Measurements from ENCODE around the gene BST1. TPM values are rescaled to one million over a fixed set of nuclear protein-coding genes. Genes with fewer than 3 reads are reported as not detected.

BST1 gene
- total and polyA plus RNA-seq, 10 of the 15 experiments (the other 5 are each of a cell fraction or from before 2014, with no cell fraction given) = 0.04 to 0.42 (median 0.11) TPM; not detected in 1

DNA sequence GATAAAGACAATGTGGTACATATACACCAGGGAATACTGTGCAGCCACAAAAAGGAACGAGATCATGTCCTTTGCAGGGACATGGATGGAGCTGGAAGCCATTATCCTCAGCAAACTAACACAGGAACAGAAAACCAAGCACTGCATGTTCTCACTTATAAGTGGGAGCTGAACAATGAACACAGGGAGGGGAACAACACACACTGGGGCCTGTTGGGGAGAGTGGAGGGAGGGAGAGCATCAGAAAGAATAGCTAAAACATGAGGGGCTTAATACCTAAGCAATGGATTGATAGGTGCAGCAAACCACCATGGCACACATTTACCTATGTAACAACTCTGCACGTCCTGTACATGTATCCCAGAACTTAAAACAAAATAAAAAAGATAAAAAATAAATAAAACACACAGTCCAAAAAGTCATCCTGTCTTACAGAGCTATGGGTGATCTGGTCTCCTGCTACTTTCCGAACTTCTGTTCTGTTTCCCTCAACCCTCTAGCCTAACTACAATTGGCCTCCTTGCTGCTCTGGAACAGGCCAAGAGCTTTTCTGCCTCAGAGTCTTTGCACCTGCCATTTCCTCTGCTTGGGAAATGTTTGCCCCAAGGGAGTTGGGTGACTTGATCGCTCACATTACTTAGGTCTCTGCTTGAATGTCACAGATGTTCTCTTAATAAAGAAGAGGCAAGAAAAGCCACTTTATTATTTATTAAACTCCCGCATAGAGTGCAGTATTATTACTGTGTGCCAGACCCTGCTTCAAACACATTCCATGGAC is 74.2 kb downstream of the BST1 start:
- FAIRE-seq (no peak), ATAC-seq (no peak), DNase-seq (ENCODE audit: low read depth, low spot score) (no peak)
- no peak overlapping the region for H2AFZ ChIP-seq (ENCODE audit: control insufficient read depth, low read depth, low read length)
- CTCF ChIA-PET = interaction anchor here (0.6 to 2.4 kb wide), 9 partner anchors 11 to 170 kb away, joined by 3 to 13 read pairs (median 3); no protein-coding TSS in a partner anchor
- SMC1A ChIA-PET (ENCODE audit: uncharacterized antibody, unreplicated experiment) = interaction anchor here (0.6 to 9.7 kb wide), 17 partner anchors 11 to 178 kb away, joined by 3 to 83 read pairs (median 3); partner anchors contain the start of gene FAM200B
- intact Hi-C loops (cut with micrococcal nuclease; ENCODE audit: unreplicated experiment) = loop anchor here (10.0 kb wide), 3 partner anchors 122 to 772 kb away; partner anchors contain the start of genes CPEB2 and FBXL5
- no peak overlapping the region for H3K9ac ChIP-seq (ENCODE audit: control insufficient read depth, insufficient read depth, low read length)
- 62% methylated on average over 5 of the region's 5 CpGs for WGBS (ENCODE audit: insufficient coverage, insufficient replicate concordance, low lambda C conversion rate, missing lambda C conversion rate)
- H3K9me3 ChIP-seq (replicated peaks; ENCODE audit: control insufficient read depth, insufficient read depth, low read length) = no peaks in the 10 kb centered on the region
- no peaks in the 10 kb centered on the region; the same call in 1 of the 2 replicates for H3K79me2 ChIP-seq (ENCODE audit: control insufficient read depth, insufficient read depth, low read length)
- POLR2A ChIA-PET = interaction anchor here (0.8 to 1.9 kb wide), 8 partner anchors 10 to 95 kb away, joined by 3 to 6 read pairs (median 4); no protein-coding TSS in a partner anchor
- no peaks in the 10 kb centered on the region for H3K36me3 ChIP-seq (ENCODE audit: control insufficient read depth in 2 of 2, insufficient read depth in 2 of 2, low read length in 1 of 2)
- no peak overlapping the region; the same call in 1 of the 2 replicates for H3K4me3 ChIP-seq
- H3K4me1 ChIP-seq (ENCODE audit: control insufficient read depth, insufficient read depth, low read length) = peaks cover 40% of the 10 kb centered on the region
- H4K20me1 ChIP-seq (ENCODE audit: control insufficient read depth, insufficient read depth) = no peaks in the 10 kb centered on the region
- H3K27me3 ChIP-seq (replicated peaks in 1 of 2; ENCODE audit: control insufficient read depth in 2 of 2, insufficient read depth in 2 of 2, low read length in 1 of 2) = peaks cover 0 to 3% of the 10 kb centered on the region in 2 experiments; a peak in 1 of 4 replicates
- RAD21 ChIA-PET (ENCODE audit: unreplicated experiment) = interaction anchor here (0.9 to 5.3 kb wide), 8 partner anchors 10 to 113 kb away, joined by 3 to 30 read pairs (median 4); no protein-coding TSS in a partner anchor
- BruUV-seq (replicated peaks) = no TSS peak
- no peak overlapping the region for H3K27ac ChIP-seq (ENCODE audit: control insufficient read depth, insufficient read depth)
- TF ChIP-seq MEF2B (IDR thresholded peaks at IDR 0.05; ENCODE audit: partially characterized antibody, poor library complexity, severe bottlenecking) (peak; percentile 86), TCF12 (IDR thresholded peaks at IDR 0.05; ENCODE audit: low read depth, low read length) (no peak), NBN (IDR thresholded peaks at IDR 0.05) (0 out of 2 replicates have a peak, but pooled peaks have one; percentile 19)
- TF ChIP-seq, protein P1, sequence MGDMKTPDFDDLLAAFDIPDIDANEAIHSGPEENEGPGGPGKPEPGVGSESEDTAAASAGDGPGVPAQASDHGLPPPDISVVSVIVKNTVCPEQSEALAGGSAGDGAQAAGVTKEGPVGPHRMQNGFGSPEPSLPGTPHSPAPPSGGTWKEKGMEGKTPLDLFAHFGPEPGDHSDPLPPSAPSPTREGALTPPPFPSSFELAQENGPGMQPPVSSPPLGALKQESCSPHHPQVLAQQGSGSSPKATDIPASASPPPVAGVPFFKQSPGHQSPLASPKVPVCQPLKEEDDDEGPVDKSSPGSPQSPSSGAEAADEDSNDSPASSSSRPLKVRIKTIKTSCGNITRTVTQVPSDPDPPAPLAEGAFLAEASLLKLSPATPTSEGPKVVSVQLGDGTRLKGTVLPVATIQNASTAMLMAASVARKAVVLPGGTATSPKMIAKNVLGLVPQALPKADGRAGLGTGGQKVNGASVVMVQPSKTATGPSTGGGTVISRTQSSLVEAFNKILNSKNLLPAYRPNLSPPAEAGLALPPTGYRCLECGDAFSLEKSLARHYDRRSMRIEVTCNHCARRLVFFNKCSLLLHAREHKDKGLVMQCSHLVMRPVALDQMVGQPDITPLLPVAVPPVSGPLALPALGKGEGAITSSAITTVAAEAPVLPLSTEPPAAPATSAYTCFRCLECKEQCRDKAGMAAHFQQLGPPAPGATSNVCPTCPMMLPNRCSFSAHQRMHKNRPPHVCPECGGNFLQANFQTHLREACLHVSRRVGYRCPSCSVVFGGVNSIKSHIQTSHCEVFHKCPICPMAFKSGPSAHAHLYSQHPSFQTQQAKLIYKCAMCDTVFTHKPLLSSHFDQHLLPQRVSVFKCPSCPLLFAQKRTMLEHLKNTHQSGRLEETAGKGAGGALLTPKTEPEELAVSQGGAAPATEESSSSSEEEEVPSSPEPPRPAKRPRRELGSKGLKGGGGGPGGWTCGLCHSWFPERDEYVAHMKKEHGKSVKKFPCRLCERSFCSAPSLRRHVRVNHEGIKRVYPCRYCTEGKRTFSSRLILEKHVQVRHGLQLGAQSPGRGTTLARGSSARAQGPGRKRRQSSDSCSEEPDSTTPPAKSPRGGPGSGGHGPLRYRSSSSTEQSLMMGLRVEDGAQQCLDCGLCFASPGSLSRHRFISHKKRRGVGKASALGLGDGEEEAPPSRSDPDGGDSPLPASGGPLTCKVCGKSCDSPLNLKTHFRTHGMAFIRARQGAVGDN (IDR thresholded peaks at IDR 0.05) = no peak
- H3K4me2 ChIP-seq (ENCODE audit: control insufficient read depth, insufficient read depth) = peak overlapping the region; percentile 77; the same call in 1 of the 2 replicates
- in situ Hi-C loops (cut with MboI) = no loop called here
